KMS-11 (cell line): ENCODE measurements around the gene GALNT17.

Source experiments
- H2AFZ ChIP-seq: fragments of 200-600 bp; sonication (generic); 2 replicates; pipeline ENCODE4 v1.6.1; 2016; ENCODE audit warnings: antibody characterized with exemption, mixed run types, low read depth
- H3K27ac ChIP-seq: fragments of 200-600 bp; sonication (generic); 2 replicates; pipeline ENCODE4 v1.6.1; 2016; ENCODE audit warnings: mild to moderate bottlenecking, mixed run types
- H3K27me3 ChIP-seq: fragments of 200-600 bp; sonication (generic); 2 replicates; pipeline ENCODE4 v1.6.1; 2017; ENCODE audit warnings: mild to moderate bottlenecking, low read depth, mixed run types, moderate library complexity; ENCODE audit not compliant: insufficient read depth
- H3K36me3 ChIP-seq: fragments of 200-600 bp; sonication (generic); 2 replicates; pipeline ENCODE4 v1.6.1; 2017; ENCODE audit warnings: mild to moderate bottlenecking, mixed run types; ENCODE audit not compliant: insufficient read depth
- H3K4me1 ChIP-seq: fragments of 200-600 bp; sonication (generic); 2 replicates; pipeline ENCODE4 v1.6.1; 2016; ENCODE audit warnings: mild to moderate bottlenecking, low read depth, mixed run types; ENCODE audit not compliant: poor library complexity, severe bottlenecking
- H3K4me2 ChIP-seq: fragments of 200-600 bp; sonication (generic); 2 replicates; pipeline ENCODE4 v1.7.0; 2016; ENCODE audit warnings: mild to moderate bottlenecking, mixed run types
- H3K4me3 ChIP-seq: fragments of 200-600 bp; sonication (generic); IDR thresholded peaks from 2 replicates; pipeline ENCODE4 v1.6.1; 2017; ENCODE audit warnings: low read depth, low read length, mixed read lengths; ENCODE audit not compliant: insufficient read depth
- H3K79me2 ChIP-seq: fragments of 200-600 bp; sonication (generic); 2 replicates; pipeline ENCODE4 v1.6.1; 2016; ENCODE audit warnings: low read depth, mixed run types; ENCODE audit not compliant: insufficient read depth
- H3K9ac ChIP-seq: fragments of 200-600 bp; sonication (generic); 2 replicates; pipeline ENCODE4 v1.6.1; 2016; ENCODE audit warnings: mild to moderate bottlenecking, mixed run types
- H4K20me1 ChIP-seq: fragments of 200-600 bp; sonication (generic); 2 replicates; pipeline ENCODE4 v1.6.1; 2016; ENCODE audit warnings: mild to moderate bottlenecking, mixed run types; ENCODE audit not compliant: insufficient read depth
- TF ChIP-seq, protein P1 (sequence below): fragments of 200-600 bp; sonication (generic); conservative IDR thresholded peaks from 2 replicates; pipeline ENCODE4 v1.6.1; 2017; ENCODE audit warnings: low read depth, mild to moderate bottlenecking, antibody characterized with exemption, low read length, moderate library complexity, mixed read lengths

GALNT17 gene

DNA sequence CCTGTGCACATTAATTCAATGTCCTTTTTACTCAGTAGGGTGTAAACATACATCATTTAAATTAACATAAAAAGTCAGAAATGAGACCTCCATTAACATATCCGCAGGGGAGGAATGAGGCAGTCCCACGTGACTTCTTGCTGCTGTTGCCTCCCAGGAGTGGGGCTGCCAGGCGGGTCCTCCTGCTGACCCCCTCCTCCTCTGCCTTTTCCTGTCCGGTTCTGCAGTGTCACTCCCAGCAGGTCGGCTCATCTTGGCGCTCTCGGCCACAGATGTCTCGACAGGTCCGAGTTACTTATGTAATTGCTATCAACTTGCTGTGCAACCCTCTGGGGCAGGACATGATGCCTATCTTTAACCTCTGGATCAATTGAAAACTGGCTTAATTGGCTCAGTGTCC is 329.6 kb downstream of the GALNT17 start:
- no peaks in the 10 kb centered on the region for H3K36me3 ChIP-seq
- H2AFZ ChIP-seq: no peak overlapping the region
- no peak overlapping the region for H3K4me2 ChIP-seq
- TF ChIP-seq, protein P1, sequence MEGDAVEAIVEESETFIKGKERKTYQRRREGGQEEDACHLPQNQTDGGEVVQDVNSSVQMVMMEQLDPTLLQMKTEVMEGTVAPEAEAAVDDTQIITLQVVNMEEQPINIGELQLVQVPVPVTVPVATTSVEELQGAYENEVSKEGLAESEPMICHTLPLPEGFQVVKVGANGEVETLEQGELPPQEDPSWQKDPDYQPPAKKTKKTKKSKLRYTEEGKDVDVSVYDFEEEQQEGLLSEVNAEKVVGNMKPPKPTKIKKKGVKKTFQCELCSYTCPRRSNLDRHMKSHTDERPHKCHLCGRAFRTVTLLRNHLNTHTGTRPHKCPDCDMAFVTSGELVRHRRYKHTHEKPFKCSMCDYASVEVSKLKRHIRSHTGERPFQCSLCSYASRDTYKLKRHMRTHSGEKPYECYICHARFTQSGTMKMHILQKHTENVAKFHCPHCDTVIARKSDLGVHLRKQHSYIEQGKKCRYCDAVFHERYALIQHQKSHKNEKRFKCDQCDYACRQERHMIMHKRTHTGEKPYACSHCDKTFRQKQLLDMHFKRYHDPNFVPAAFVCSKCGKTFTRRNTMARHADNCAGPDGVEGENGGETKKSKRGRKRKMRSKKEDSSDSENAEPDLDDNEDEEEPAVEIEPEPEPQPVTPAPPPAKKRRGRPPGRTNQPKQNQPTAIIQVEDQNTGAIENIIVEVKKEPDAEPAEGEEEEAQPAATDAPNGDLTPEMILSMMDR: no peak
- H4K20me1 ChIP-seq: no peaks in the 10 kb centered on the region
- no peak overlapping the region for H3K4me3 ChIP-seq
- H3K27ac ChIP-seq: no peak overlapping the region
- H3K4me1 ChIP-seq: no peaks in the 10 kb centered on the region
- no peaks in the 10 kb centered on the region for H3K27me3 ChIP-seq
- no peaks in the 10 kb centered on the region for H3K79me2 ChIP-seq
- no peak overlapping the region for H3K9ac ChIP-seq

DNA sequence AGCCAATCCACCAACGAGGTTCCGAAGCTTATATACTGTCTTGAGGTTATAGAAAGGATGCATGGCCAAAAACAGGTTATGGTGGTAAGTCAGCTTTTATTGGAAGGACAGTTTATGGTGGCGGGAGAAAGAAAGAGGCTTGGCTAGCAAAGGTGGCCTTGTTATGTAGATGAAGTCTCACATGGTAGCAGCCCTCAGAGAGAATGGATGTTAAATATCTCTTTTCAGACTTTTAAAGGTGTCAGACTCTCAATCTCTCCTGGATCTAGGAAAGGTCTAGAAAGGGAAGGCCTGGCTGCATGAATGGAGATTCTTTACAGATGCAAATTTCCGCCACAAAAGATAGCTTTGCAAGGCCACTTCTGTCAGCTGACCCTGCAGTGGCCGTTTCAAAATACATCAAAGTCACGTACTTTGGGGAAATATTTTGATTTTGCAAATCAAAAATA is 333.8 kb downstream of the GALNT17 start:
- TF ChIP-seq, protein P1: no peak
- Histone ChIP-seq H3K4me1 (no peaks in the 10 kb centered on the region), H3K27ac (no peak overlapping the region), H4K20me1 (no peaks in the 10 kb centered on the region), H3K27me3 (no peaks in the 10 kb centered on the region), H3K36me3 (no peaks in the 10 kb centered on the region), H2AFZ (no peak overlapping the region), H3K9ac (no peak overlapping the region), H3K4me3 (no peak overlapping the region), H3K79me2 (no peaks in the 10 kb centered on the region), H3K4me2 (no peak overlapping the region)

DNA sequence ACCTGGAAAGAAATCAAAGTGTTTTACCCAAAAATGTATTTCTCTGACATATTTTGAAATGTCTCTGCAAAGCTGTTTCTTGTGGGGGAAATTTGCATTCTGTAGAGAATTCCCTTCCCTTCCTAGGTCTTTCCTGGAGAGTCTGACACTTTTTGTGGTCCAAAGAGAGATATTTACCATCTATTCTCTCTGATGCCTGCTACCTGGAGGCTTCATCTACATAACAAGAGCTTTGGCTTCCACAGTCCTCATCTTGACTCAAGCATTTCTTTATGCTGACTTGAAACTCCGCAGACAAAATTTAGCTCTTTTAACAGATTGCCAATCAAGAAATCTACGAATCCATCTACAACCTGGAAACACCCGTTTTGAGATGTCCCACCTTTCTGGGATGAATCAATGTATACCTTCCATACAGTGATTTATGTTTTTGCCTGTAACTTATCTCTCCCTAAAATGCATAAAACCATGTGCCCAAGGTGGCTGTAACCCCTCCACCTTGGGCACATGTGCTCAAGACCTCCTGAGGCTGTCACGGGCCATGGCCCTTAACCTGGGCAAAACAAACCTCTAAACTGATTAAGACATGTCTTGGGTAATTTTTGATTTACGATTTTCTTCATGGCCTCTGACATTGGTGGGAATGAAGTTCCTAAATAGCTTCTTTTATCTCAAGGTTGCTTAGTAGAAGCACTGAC is 334.7 kb downstream of the GALNT17 start:
- TF ChIP-seq, protein P1: no peak
- Histone ChIP-seq H3K27ac (no peak overlapping the region), H3K9ac (no peak overlapping the region), H3K4me1 (no peaks in the 10 kb centered on the region), H3K4me2 (no peak overlapping the region), H3K36me3 (no peaks in the 10 kb centered on the region), H4K20me1 (no peaks in the 10 kb centered on the region), H3K79me2 (no peaks in the 10 kb centered on the region), H2AFZ (no peak overlapping the region), H3K27me3 (no peaks in the 10 kb centered on the region), H3K4me3 (no peak overlapping the region)

DNA sequence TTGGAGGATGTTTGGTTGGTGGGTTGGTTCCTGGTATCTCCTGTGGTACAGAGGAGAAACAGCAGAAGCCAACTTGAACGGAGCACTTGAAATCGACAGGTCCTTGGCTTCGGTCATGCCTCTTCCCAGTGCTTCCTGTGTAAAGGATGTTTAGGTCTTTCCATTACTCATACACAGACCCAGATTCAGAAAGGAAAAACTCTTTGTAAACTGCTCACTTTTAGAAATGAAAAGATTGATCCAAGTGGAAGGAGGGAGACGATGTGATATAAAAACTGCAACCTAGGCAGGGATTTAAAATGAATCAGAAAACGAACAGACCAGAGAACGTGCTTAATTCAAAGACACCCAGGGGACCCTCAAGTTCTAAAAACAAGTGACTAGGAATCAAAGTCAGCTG is 338.4 kb downstream of the GALNT17 start:
- Histone ChIP-seq H3K4me2 (no peak overlapping the region), H4K20me1 (no peaks in the 10 kb centered on the region), H3K27me3 (no peaks in the 10 kb centered on the region), H3K4me3 (no peak overlapping the region), H3K79me2 (no peaks in the 10 kb centered on the region), H3K4me1 (no peaks in the 10 kb centered on the region), H3K9ac (no peak overlapping the region), H3K27ac (no peak overlapping the region), H2AFZ (no peak overlapping the region), H3K36me3 (no peaks in the 10 kb centered on the region)
- TF ChIP-seq, protein P1: no peak
